Vagina (tissue), 2 donors: Measurements from ENCODE around the gene LRIT3. TPM values are rescaled to one million over a fixed set of nuclear protein-coding genes. Genes with fewer than 3 reads are reported as not detected.

ENCODE experiments used
- DNase-seq, 2 donors: peaks; one replicate each; pipeline ENCODE4 v3.0.0-alpha.2; 2017; ENCODE audit errors: extremely low spot score in 2 of 2
- H3K27ac ChIP-seq: fragments of 200-600 bp; sonication (generic); one replicate; pipeline ENCODE4 v1.5.1; 2019
- H3K27me3 ChIP-seq: fragments of 200-600 bp; sonication (generic); one replicate; pipeline ENCODE4 v1.5.1; 2019
- H3K36me3 ChIP-seq, 2 donors: fragments of 200-600 bp; sonication (generic); one replicate each; pipeline ENCODE4 v1.5.1; 2017 to 2019
- H3K4me1 ChIP-seq: fragments of 200-600 bp; sonication (generic); one replicate; pipeline ENCODE4 v1.5.1; 2019
- H3K4me3 ChIP-seq, 2 donors: fragments of 200-600 bp; sonication (generic); 1 replicate in 1 of 2; 2 replicates in 1 of 2; pipeline ENCODE4 v1.5.1; 2016 to 2019
- H3K9me3 ChIP-seq: fragments of 200-600 bp; sonication (generic); one replicate; pipeline ENCODE4 v1.5.1; 2019
- CTCF ChIP-seq, 3 experiments: fragments of 450-650 bp in 2 of 3; fragments of 200-600 bp in 1 of 3; sonication (generic) in 1 of 3; IDR thresholded peaks; one replicate each; pipeline ENCODE4 v1.5.1; 2017 to 2019; ENCODE audit warnings: antibody characterized with exemption in 3 of 3, mild to moderate bottlenecking in 2 of 3, moderate library complexity in 2 of 3
- POLR2A ChIP-seq, 2 donors: fragments of 450-650 bp; IDR thresholded peaks; one replicate each; pipeline ENCODE4 v1.6.1; 2017; ENCODE audit warnings: antibody characterized with exemption in 2 of 2, mild to moderate bottlenecking in 2 of 2, moderate library complexity in 2 of 2
- POLR2AphosphoS5 ChIP-seq, 2 donors: sonication (generic); formaldehyde crosslinking; IDR thresholded peaks; one replicate each; pipeline ENCODE4 v1.9.0; 2017; ENCODE audit warnings: antibody characterized with exemption in 2 of 2, mild to moderate bottlenecking in 2 of 2, low read depth in 1 of 2; ENCODE audit not compliant: insufficient read depth in 1 of 2
- intact Hi-C: fragments of 100-400 bp; cut with DNase I; formaldehyde crosslinking; loops from one replicate; pipeline ENCODE4 v1.15.1; 2023
- total RNA-seq: library from RNA; depleted of rRNA; stranded (reverse); fragments of >200 nt; gene quantifications from one replicate; pipeline ENCODE4 v1.2.3, GENCODE V29; 2016

The LRIT3 gene
- total RNA-seq, 1 donor from 2014 or later: not detected

GRCh38 chr4:109910256-109910655, 62.3 kb downstream of the LRIT3 start:
- Histone ChIP-seq H3K4me3 (no peak overlapping the region), H3K4me1 (no peaks in the 10 kb centered on the region), H3K27me3 (no peaks in the 10 kb centered on the region), H3K27ac (no peak overlapping the region), H3K9me3 (no peaks in the 10 kb centered on the region), H3K36me3 (no peaks in the 10 kb centered on the region)
- DNase-seq: no peak
- TF ChIP-seq POLR2AphosphoS5 (IDR thresholded peaks at IDR 0.05; ENCODE audit: insufficient read depth in 1 of 2, low read depth in 1 of 2): no peak
- no peak for TF ChIP-seq CTCF (IDR thresholded peaks at IDR 0.05)
- no peak for TF ChIP-seq POLR2A (IDR thresholded peaks at IDR 0.05)
- intact Hi-C loops: no loop called here

- no peaks in the 10 kb centered on the region for H3K9me3 ChIP-seq
- intact Hi-C loops: no loop called here
- H3K4me1 ChIP-seq: no peaks in the 10 kb centered on the region
- no peak within 1 kb of the TSS for H3K27ac ChIP-seq
- DNase-seq: no peak
- TF ChIP-seq POLR2AphosphoS5 (IDR thresholded peaks at IDR 0.05; ENCODE audit: insufficient read depth in 1 of 2, low read depth in 1 of 2) (no peak), POLR2A (IDR thresholded peaks at IDR 0.05) (no peak), CTCF (IDR thresholded peaks at IDR 0.05) (no peak)
- H3K36me3 ChIP-seq: no peaks in the 10 kb centered on the region
- no peak within 1 kb of the TSS for H3K4me3 ChIP-seq
- no peaks in the 10 kb centered on the region for H3K27me3 ChIP-seq
These were observed 65.0 kb downstream of the LRIT3 start, which contains the start of gene EGF for GRCh38 chr4:109912706-109913595. Gene EGF, plus strand, starts transcription at chr4:109912883. Its CDS starts 453 bp downstream, at chr4:109913336.

GRCh38 chr4:109913596-109914241, 65.8 kb downstream of the LRIT3 start:
- no peak for DNase-seq
- Histone ChIP-seq H3K27me3 (no peaks in the 10 kb centered on the region), H3K36me3 (no peaks in the 10 kb centered on the region), H3K27ac (no peak overlapping the region), H3K9me3 (no peaks in the 10 kb centered on the region), H3K4me3 (no peak overlapping the region), H3K4me1 (no peaks in the 10 kb centered on the region)
- intact Hi-C loops: no loop called here
- TF ChIP-seq POLR2AphosphoS5 (IDR thresholded peaks at IDR 0.05; ENCODE audit: insufficient read depth in 1 of 2, low read depth in 1 of 2) (no peak), POLR2A (IDR thresholded peaks at IDR 0.05) (no peak), CTCF (IDR thresholded peaks at IDR 0.05) (no peak)

- Histone ChIP-seq H3K27ac (no peak overlapping the region), H3K27me3 (no peaks in the 10 kb centered on the region), H3K36me3 (no peaks in the 10 kb centered on the region), H3K9me3 (no peaks in the 10 kb centered on the region), H3K4me3 (no peak overlapping the region), H3K4me1 (no peaks in the 10 kb centered on the region)
- no peak for TF ChIP-seq CTCF (IDR thresholded peaks at IDR 0.05)
- no peak for TF ChIP-seq POLR2A (IDR thresholded peaks at IDR 0.05)
- TF ChIP-seq POLR2AphosphoS5 (IDR thresholded peaks at IDR 0.05; ENCODE audit: insufficient read depth in 1 of 2, low read depth in 1 of 2): no peak
- no peak for DNase-seq
- intact Hi-C loops: no loop called here
These were observed 66.4 kb downstream of the LRIT3 start for GRCh38 chr4:109914322-109914721.
